Hippocampal formation (tissue), 2 donors: ENCODE results near the gene ARSB.
A peak's percentile ranks its signal among the peaks of the same experiment; 100 is the strongest.
"Not testable (repeated sequence)": the region's sequence is repeated elsewhere in the genome, so short reads cannot be mapped to it uniquely, and the experiment has no call there.

Experiments used
- DNase-seq, 2 donors: peaks; one replicate each; lab custom pipeline; 2025; lab: John Stamatoyannopoulos, UW

ARSB gene

GRCh38 chr5:78754655-78755054, 230.5 kb downstream of the ARSB start:
- no peak for DNase-seq

GRCh38 chr5:78753093-78753531, 232.0 kb downstream of the ARSB start:
- no peak for DNase-seq

- DNase-seq: no peak
These were observed 233.2 kb downstream of the ARSB start for GRCh38 chr5:78751872-78752271.

- DNase-seq: no peak
These were observed 234.8 kb downstream of the ARSB start for GRCh38 chr5:78750281-78750680.

- DNase-seq: peak in 1 of 2 donors; percentile 67
These were observed 237.3 kb downstream of the ARSB start for GRCh38 chr5:78747705-78748359.

GRCh38 chr5:78747055-78747454, 238.1 kb downstream of the ARSB start:
- DNase-seq: no peak

- no peak for DNase-seq
These were observed 238.9 kb downstream of the ARSB start for GRCh38 chr5:78746021-78746770.

GRCh38 chr5:78744951-78745534, 240.1 kb downstream of the ARSB start:
- DNase-seq: no peak

- no peak for DNase-seq
These were observed 244.1 kb downstream of the ARSB start for GRCh38 chr5:78741019-78741418.

GRCh38 chr5:78738693-78739300, 246.3 kb downstream of the ARSB start:
- DNase-seq: no peak

- no peak for DNase-seq
These were observed 247.0 kb downstream of the ARSB start for GRCh38 chr5:78738104-78738503.

- no peak for DNase-seq
These were observed 249.2 kb downstream of the ARSB start for GRCh38 chr5:78735834-78736463.

GRCh38 chr5:78734950-78735349, 250.2 kb downstream of the ARSB start:
- DNase-seq: no peak

GRCh38 chr5:78734094-78734845, 250.8 kb downstream of the ARSB start:
- DNase-seq: no peak

- DNase-seq: not testable (repeated sequence)
These were observed 252.4 kb downstream of the ARSB start for GRCh38 chr5:78732721-78733120.

- DNase-seq: no peak
These were observed 253.2 kb downstream of the ARSB start for GRCh38 chr5:78731884-78732283.

- no peak for DNase-seq
These were observed 254.6 kb downstream of the ARSB start for GRCh38 chr5:78730300-78731094.

GRCh38 chr5:78727786-78728761, 257.0 kb downstream of the ARSB start:
- no peak for DNase-seq
